Measurements from ENCODE around the gene IGF2BP3. TPM values are rescaled to one million over a fixed set of nuclear protein-coding genes. Genes with fewer than 3 reads are reported as not detected.
A peak's percentile ranks its signal among the peaks of the same experiment; 100 is the strongest.

The IGF2BP3 gene
- total RNA-seq, 5 donors from 2014 or later (not counting 1 experiment from before 2014, with no cell fraction given): 0.46 to 1.9 (median 0.55) TPM; not detected in 1

DNA sequence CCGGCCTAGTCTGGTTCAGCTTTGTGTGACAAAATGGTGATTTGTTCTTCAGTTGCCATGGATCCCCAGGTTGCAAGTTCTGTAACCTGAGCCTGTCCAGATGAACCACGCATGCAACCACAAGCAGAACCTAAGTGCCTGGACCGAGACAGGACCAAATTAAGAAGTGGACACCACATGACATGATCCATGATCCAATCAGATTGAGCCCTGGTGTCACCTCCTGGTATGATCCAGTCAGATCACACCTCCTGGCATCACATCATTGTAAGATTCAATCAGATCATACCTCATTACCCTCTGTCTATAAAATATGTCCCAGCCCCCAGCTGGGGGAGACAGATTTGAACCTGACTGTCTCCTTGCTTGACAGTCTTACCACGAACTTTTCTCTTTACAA is 101.2 kb downstream of the IGF2BP3 start:
- Mint-ChIP-seq H3K4me3 (no peak overlapping the region), H3K36me3 (no peaks in the 10 kb centered on the region), H3K27me3 (peaks cover 7 to 12% of the 10 kb centered on the region in 2 donors), H3K27ac (no peak overlapping the region), H3K9me3 (no peaks in the 10 kb centered on the region), H3K4me1 (peaks cover 23 to 27% (median 25%) of the 10 kb centered on the region in 3 donors)
- ChIA-PET CTCF (no interaction called here), POLR2A (interaction anchor here in 1 of 2 donors (0.5 kb wide), 1 partner anchor 410 kb away, joined by 3 read pairs; no protein-coding TSS in a partner anchor)
- Histone ChIP-seq H3K27ac (ENCODE audit: low read length) (no peak overlapping the region), H3K9me3 (no peaks in the 10 kb centered on the region), H3K36me3 (ENCODE audit: control insufficient read depth in 2 of 2, extremely low read depth in 1 of 2, insufficient read depth in 1 of 2, low read length in 1 of 2) (no peaks in the 10 kb centered on the region), H3K4me3 (ENCODE audit: control insufficient read depth in 1 of 2, extremely low read depth in 1 of 2, low read length in 1 of 2) (no peak overlapping the region), H3K4me1 (ENCODE audit: control insufficient read depth in 1 of 2, extremely low read depth in 1 of 2, insufficient read depth in 2 of 2, low read length in 2 of 2) (peaks cover 7 to 15% of the 10 kb centered on the region in 2 experiments), H3K27me3 (replicated peaks in 1 of 2; ENCODE audit: control insufficient read depth in 2 of 2, extremely low read depth in 1 of 2, insufficient read depth in 2 of 2, low read length in 1 of 2) (peaks cover 0 to 4% of the 10 kb centered on the region in 2 experiments)
- no peak for ATAC-seq (replicated peaks in 1 of 4)
- WGBS (ENCODE audit: insufficient coverage): 95% methylated on average over 3 of the region's 4 CpGs
- no peak for DNase-seq

DNA sequence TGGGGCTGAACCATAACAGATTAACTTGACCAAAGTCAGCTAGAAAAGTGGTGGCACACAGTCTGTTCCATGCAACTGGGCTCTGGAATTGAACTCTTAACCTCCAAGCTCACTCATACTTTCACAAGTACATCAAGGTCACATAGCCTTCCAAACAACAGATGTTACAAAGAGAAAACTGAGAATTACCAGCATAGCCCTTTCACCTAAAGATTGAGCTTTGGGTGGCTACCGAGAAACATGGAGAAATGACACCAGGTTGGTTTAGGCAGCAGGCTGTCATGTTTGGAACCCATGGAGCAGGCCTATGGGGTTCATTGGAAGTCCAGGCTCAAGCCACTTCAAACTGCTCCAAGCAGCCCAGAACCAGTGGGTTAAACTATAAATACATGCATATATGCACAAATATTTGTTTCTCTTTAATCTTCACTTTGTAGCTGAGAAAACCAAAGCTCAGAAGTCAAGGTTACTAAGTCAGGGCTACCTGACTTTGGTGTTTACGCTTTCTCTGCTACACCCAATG is 112.1 kb downstream of the IGF2BP3 start:
- H3K27me3 ChIP-seq (replicated peaks in 1 of 2; ENCODE audit: control insufficient read depth in 2 of 2, extremely low read depth in 1 of 2, insufficient read depth in 2 of 2, low read length in 1 of 2): peaks cover 0 to 5% of the 10 kb centered on the region in 2 experiments
- Mint-ChIP-seq H3K9me3 (no peaks in the 10 kb centered on the region), H3K4me3 (no peak overlapping the region), H3K4me1 (peaks cover 12 to 15% (median 12%) of the 10 kb centered on the region in 3 donors), H3K36me3 (no peaks in the 10 kb centered on the region), H3K27me3 (peaks cover 5 to 9% of the 10 kb centered on the region in 2 donors), H3K27ac (no peak overlapping the region)
- DNase-seq: no peak
- no peak overlapping the region for H3K4me3 ChIP-seq (ENCODE audit: control insufficient read depth in 1 of 2, extremely low read depth in 1 of 2, low read length in 1 of 2)
- no peak for ATAC-seq (replicated peaks in 1 of 4)
- no peak overlapping the region for H3K27ac ChIP-seq (ENCODE audit: low read length)
- 100% methylated on average over 2 of the region's 2 CpGs for WGBS (ENCODE audit: insufficient coverage)
- peaks cover 2 to 17% of the 10 kb centered on the region in 2 experiments for H3K4me1 ChIP-seq (ENCODE audit: control insufficient read depth in 1 of 2, extremely low read depth in 1 of 2, insufficient read depth in 2 of 2, low read length in 2 of 2)
- CTCF ChIA-PET: interaction anchor here (0.5 to 2.5 kb wide), 20 partner anchors 11 to 353 kb away, joined by 3 to 13 read pairs (median 3); no protein-coding TSS in a partner anchor
- POLR2A ChIA-PET: interaction anchor here in 1 of 2 donors (0.7 kb wide), 1 partner anchor 1311 kb away, joined by 3 read pairs; no protein-coding TSS in a partner anchor
- H3K36me3 ChIP-seq (ENCODE audit: control insufficient read depth in 2 of 2, extremely low read depth in 1 of 2, insufficient read depth in 1 of 2, low read length in 1 of 2): no peaks in the 10 kb centered on the region
- H3K9me3 ChIP-seq: no peaks in the 10 kb centered on the region

DNA sequence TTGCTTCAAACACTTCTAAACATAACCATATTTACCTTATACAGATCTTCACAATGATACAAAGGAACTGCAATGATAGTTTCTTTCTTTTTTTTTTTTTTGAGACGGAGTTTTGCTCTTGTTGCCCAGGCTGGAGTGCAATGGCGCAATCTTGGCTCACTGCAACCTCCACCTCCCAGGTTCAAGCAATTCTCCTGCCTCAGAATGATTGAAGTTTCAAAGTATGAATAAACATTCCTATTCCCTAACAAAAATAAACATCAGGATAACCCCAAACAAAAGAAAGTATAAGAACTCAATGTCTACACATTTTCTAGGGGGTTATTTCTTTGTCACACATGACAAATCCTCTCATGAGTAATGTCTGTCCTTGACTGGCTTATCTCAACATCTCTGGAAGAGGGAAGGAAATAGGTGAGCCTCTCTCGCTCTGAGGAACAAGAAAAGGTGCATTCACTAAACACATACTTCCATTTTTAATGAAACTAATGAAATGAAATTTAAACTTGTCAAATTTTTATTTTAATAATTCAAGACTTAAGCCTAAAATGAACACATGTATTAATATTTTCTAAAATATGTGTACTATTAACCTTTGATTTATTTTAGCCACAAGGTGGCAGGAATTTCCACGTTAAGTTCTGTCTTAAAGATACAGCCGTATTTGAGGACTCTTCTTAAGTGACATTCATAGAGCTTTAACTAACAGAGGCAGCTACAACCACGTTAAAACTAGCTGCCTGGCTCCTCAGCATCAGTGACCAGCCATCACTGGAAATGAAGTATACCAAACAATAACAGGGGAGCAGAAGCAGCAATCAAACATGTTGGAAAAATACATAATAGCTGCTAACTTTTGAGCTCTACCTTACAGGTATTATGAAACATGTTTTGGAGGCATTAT is 112.8 kb downstream of the IGF2BP3 start:
- H3K27me3 ChIP-seq (replicated peaks in 1 of 2; ENCODE audit: control insufficient read depth in 2 of 2, extremely low read depth in 1 of 2, insufficient read depth in 2 of 2, low read length in 1 of 2): peaks cover 0 to 3% of the 10 kb centered on the region in 2 experiments
- peaks cover 2 to 17% of the 10 kb centered on the region in 2 experiments for H3K4me1 ChIP-seq (ENCODE audit: control insufficient read depth in 1 of 2, extremely low read depth in 1 of 2, insufficient read depth in 2 of 2, low read length in 2 of 2)
- H3K9me3 ChIP-seq: no peaks in the 10 kb centered on the region
- Mint-ChIP-seq H3K9me3 (no peaks in the 10 kb centered on the region), H3K36me3 (no peaks in the 10 kb centered on the region), H3K27ac (no peak overlapping the region), H3K27me3 (peaks cover 5 to 9% of the 10 kb centered on the region in 2 donors), H3K4me1 (peaks cover 12 to 15% (median 12%) of the 10 kb centered on the region in 3 donors), H3K4me3 (no peak overlapping the region)
- no peak overlapping the region for H3K4me3 ChIP-seq (ENCODE audit: control insufficient read depth in 1 of 2, extremely low read depth in 1 of 2, low read length in 1 of 2)
- ATAC-seq (replicated peaks in 1 of 4): peak in 3 of 4 experiments; percentile 22 to 51 (median 32)
- CTCF ChIA-PET: interaction anchor here (0.5 to 2.5 kb wide), 20 partner anchors 10 to 354 kb away, joined by 3 to 13 read pairs (median 3); no protein-coding TSS in a partner anchor
- DNase-seq: peak in 1 of 35 experiments; percentile 46
- no peak overlapping the region for H3K27ac ChIP-seq (ENCODE audit: low read length)
- no CpG with 5 or more reads among the region's 6 CpGs for WGBS (ENCODE audit: insufficient coverage)
- no peaks in the 10 kb centered on the region for H3K36me3 ChIP-seq (ENCODE audit: control insufficient read depth in 2 of 2, extremely low read depth in 1 of 2, insufficient read depth in 1 of 2, low read length in 1 of 2)
- POLR2A ChIA-PET: interaction anchor here in 1 of 2 donors (0.6 to 0.7 kb wide), 2 partner anchors 17 to 1312 kb away, joined by 3 read pairs; no protein-coding TSS in a partner anchor

DNA sequence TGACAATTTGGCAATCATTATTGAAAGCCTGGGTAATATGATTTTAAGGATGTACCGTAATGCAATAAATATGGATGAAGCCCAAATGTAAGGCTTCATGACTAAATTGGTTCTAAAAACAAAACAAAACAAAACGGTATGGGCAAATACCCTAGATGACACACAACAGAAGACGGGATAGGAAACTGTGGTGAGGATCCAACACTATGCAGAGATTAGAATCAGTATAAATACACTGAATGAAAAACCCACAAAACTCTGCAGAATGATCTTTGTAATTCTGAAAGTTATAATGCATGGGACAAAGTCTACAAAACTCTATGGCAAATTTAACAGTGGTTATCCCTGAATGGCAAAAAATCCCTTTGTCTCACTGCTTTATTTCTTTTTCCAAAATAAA is 113.6 kb downstream of the IGF2BP3 start:
- Histone ChIP-seq H3K27ac (ENCODE audit: low read length) (no peak overlapping the region), H3K4me3 (ENCODE audit: control insufficient read depth in 1 of 2, extremely low read depth in 1 of 2, low read length in 1 of 2) (no peak overlapping the region), H3K36me3 (ENCODE audit: control insufficient read depth in 2 of 2, extremely low read depth in 1 of 2, insufficient read depth in 1 of 2, low read length in 1 of 2) (no peaks in the 10 kb centered on the region), H3K4me1 (ENCODE audit: control insufficient read depth in 1 of 2, extremely low read depth in 1 of 2, insufficient read depth in 2 of 2, low read length in 2 of 2) (peaks cover 2 to 15% of the 10 kb centered on the region in 2 experiments), H3K27me3 (replicated peaks in 1 of 2; ENCODE audit: control insufficient read depth in 2 of 2, extremely low read depth in 1 of 2, insufficient read depth in 2 of 2, low read length in 1 of 2) (peaks cover 0 to 3% of the 10 kb centered on the region in 2 experiments), H3K9me3 (no peaks in the 10 kb centered on the region)
- ChIA-PET CTCF (interaction anchor here in 1 of 2 donors (0.6 kb wide), 1 partner anchor 105 kb away, joined by 3 read pairs; no protein-coding TSS in a partner anchor), POLR2A (no interaction called here)
- H3K4me3 Mint-ChIP-seq: no peak overlapping the region
- ATAC-seq (replicated peaks in 1 of 4) (peak; percentile 75 to 96 (median 80)), DNase-seq (peak in 1 of 35 experiments; percentile 35)
- peaks cover 5 to 8% of the 10 kb centered on the region in 2 donors for H3K27me3 Mint-ChIP-seq
- no peaks in the 10 kb centered on the region for H3K36me3 Mint-ChIP-seq
- no peak overlapping the region for H3K27ac Mint-ChIP-seq
- H3K4me1 Mint-ChIP-seq: peaks cover 12 to 15% (median 12%) of the 10 kb centered on the region in 3 donors
- no CpG with 5 or more reads among the region's 3 CpGs for WGBS (ENCODE audit: insufficient coverage)
- no peaks in the 10 kb centered on the region for H3K9me3 Mint-ChIP-seq

DNA sequence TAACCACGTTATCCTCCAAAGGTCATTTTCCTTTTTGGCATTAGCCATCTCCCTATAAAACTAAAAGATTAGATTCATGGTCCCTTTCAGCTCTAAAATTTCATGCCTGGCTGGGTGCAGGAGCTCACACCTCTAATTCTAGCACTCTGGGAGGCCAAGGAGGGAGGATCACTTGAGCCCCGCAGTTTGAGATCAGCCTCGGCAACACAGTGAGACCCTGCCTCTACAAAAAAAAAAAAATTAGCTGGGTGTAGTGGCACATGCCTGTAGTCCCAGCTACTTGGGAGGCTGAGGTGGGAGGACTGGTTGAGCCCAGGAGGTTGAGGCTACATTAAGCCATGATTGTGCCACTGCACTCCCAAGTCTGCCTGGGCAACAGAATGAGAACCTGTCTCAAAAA is 114.1 kb downstream of the IGF2BP3 start:
- peaks cover 5 to 7% of the 10 kb centered on the region in 2 donors for H3K27me3 Mint-ChIP-seq
- Histone ChIP-seq H3K4me3 (ENCODE audit: control insufficient read depth in 1 of 2, extremely low read depth in 1 of 2, low read length in 1 of 2) (no peak overlapping the region), H3K4me1 (ENCODE audit: control insufficient read depth in 1 of 2, extremely low read depth in 1 of 2, insufficient read depth in 2 of 2, low read length in 2 of 2) (peaks cover 2 to 15% of the 10 kb centered on the region in 2 experiments), H3K36me3 (ENCODE audit: control insufficient read depth in 2 of 2, extremely low read depth in 1 of 2, insufficient read depth in 1 of 2, low read length in 1 of 2) (no peaks in the 10 kb centered on the region), H3K9me3 (no peaks in the 10 kb centered on the region), H3K27ac (ENCODE audit: low read length) (no peak overlapping the region), H3K27me3 (replicated peaks in 1 of 2; ENCODE audit: control insufficient read depth in 2 of 2, extremely low read depth in 1 of 2, insufficient read depth in 2 of 2, low read length in 1 of 2) (peaks cover 0 to 3% of the 10 kb centered on the region in 2 experiments)
- peaks cover 12 to 15% (median 12%) of the 10 kb centered on the region in 3 donors for H3K4me1 Mint-ChIP-seq
- no peaks in the 10 kb centered on the region for H3K36me3 Mint-ChIP-seq
- no peak overlapping the region for H3K4me3 Mint-ChIP-seq
- H3K27ac Mint-ChIP-seq: no peak overlapping the region
- ATAC-seq (replicated peaks in 1 of 4): no peak
- DNase-seq: no peak
- WGBS (ENCODE audit: insufficient coverage): no CpG with 5 or more reads among the region's 3 CpGs
- CTCF ChIA-PET: interaction anchor here in 1 of 2 donors (0.6 to 0.7 kb wide), 2 partner anchors 65 to 106 kb away, joined by 3 to 4 read pairs; no protein-coding TSS in a partner anchor
- POLR2A ChIA-PET: interaction anchor here (0.6 kb wide), 2 partner anchors 55 to 357 kb away, joined by 3 read pairs; no protein-coding TSS in a partner anchor
- no peaks in the 10 kb centered on the region for H3K9me3 Mint-ChIP-seq

DNA sequence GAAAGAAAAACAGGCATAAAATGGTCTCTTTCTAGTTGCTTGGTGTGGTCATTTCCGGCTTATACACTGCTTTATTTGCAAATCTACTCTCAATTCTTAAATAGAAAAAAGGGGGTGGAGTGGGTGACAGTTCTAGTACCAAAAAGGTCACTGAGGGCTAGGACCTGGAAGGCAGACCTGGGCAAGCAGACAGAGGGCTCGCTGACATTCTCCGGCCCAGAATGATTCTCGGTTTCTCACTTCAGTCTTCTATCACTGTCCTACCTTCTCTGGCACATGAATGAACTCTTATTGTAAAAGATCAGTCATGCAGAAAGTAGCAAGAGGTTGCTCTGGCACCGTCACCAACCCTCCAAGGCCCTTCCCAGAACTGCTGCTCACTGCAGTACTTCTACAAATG is 117.1 kb downstream of the IGF2BP3 start:
- DNase-seq (no peak), ATAC-seq (replicated peaks in 1 of 4) (no peak)
- no peaks in the 10 kb centered on the region for H3K36me3 Mint-ChIP-seq
- no peak overlapping the region for H3K4me3 Mint-ChIP-seq
- no peaks in the 10 kb centered on the region for H3K36me3 ChIP-seq (ENCODE audit: control insufficient read depth in 2 of 2, extremely low read depth in 1 of 2, insufficient read depth in 1 of 2, low read length in 1 of 2)
- POLR2A ChIA-PET: no interaction called here
- CTCF ChIA-PET: no interaction called here
- WGBS (ENCODE audit: insufficient coverage): 100% methylated on average over 1 of the region's 5 CpGs
- peaks cover 0 to 3% of the 10 kb centered on the region in 2 experiments for H3K27me3 ChIP-seq (replicated peaks in 1 of 2; ENCODE audit: control insufficient read depth in 2 of 2, extremely low read depth in 1 of 2, insufficient read depth in 2 of 2, low read length in 1 of 2)
- H3K27me3 Mint-ChIP-seq: peaks cover 0 to 7% of the 10 kb centered on the region in 2 donors
- H3K27ac Mint-ChIP-seq: no peak overlapping the region
- no peak overlapping the region for H3K27ac ChIP-seq (ENCODE audit: low read length)
- no peaks in the 10 kb centered on the region for H3K9me3 ChIP-seq
- peaks cover 2 to 14% of the 10 kb centered on the region in 2 experiments for H3K4me1 ChIP-seq (ENCODE audit: control insufficient read depth in 1 of 2, extremely low read depth in 1 of 2, insufficient read depth in 2 of 2, low read length in 2 of 2)
- H3K9me3 Mint-ChIP-seq: no peaks in the 10 kb centered on the region
- H3K4me1 Mint-ChIP-seq: peaks cover 12 to 15% (median 12%) of the 10 kb centered on the region in 3 donors
- no peak overlapping the region for H3K4me3 ChIP-seq (ENCODE audit: control insufficient read depth in 1 of 2, extremely low read depth in 1 of 2, low read length in 1 of 2)

Measured in T-cell (primary cell).